Stimulated activated CD4-positive, alpha-beta T cell treated with anti-CD3 and anti-CD28 coated beads, Interleukin-12 subunit alpha, Interleukin-12 subunit beta, amount 100 ng/mL, for 48 hours (primary cell): ENCODE data around the gene PDE6C.

ENCODE experiments used
- DNase-seq, 3 donors: peaks; one replicate each; pipeline ENCODE4 v3.0.0-alpha.2; 2020; ENCODE audit warnings: low read depth in 2 of 3, low spot score in 1 of 3

PDE6C gene

DNA sequence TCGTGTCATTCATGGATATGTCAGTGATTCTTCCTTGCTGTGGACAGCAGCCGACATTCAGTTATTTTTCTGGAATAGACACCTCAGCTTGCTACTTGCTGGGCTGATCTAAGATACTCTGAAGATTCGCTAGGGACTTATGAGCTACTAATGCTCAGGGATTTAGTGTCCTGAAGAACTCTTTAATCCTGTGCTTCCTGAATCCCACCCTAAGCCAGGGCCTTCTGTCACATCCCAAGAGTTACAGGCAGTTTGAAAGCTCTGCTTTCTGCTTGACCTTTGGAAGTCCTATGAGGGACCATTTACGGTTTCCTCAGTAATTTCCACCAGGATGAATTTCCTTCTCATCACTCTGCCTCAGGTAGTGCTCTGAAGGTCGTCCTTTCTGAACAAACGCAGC, at the start of gene PDE6C:
Gene PDE6C (plus strand): TSS at position 227 of the 400 bp plus-strand sequence. CDS start 189 bp downstream, outside the sequence.
- no peak for DNase-seq

GRCh38 chr10:93565446-93565845, 46.9 kb upstream of the PDE6C start:
- DNase-seq, result no peak

DNA sequence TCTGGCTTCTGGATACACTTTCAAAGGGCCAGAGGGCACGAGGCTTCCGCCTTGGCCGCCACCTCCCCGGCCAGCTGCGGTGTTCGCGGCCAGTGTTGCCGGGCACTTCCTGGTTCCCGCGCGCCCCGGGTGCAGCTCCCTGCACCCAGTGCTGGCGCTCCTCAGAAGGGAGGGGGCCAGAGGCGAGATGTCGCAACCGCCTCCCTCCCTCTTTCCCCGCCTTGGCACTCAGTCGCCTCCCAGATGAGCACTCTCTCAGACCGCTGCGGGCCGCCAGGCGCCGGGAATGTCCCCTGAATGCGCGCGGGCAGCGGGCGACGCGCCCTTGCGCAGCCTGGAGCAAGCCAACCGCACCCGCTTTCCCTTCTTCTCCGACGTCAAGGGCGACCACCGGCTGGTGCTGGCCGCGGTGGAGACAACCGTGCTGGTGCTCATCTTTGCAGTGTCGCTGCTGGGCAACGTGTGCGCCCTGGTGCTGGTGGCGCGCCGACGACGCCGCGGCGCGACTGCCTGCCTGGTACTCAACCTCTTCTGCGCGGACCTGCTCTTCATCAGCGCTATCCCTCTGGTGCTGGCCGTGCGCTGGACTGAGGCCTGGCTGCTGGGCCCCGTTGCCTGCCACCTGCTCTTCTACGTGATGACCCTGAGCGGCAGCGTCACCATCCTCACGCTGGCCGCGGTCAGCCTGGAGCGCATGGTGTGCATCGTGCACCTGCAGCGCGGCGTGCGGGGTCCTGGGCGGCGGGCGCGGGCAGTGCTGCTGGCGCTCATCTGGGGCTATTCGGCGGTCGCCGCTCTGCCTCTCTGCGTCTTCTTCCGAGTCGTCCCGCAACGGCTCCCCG, 45.7 kb upstream of the PDE6C start, which contains the start of gene FFAR4:
Gene FFAR4 (plus strand): TSS at position 231 of the 842 bp plus-strand sequence. CDS start 56 bp downstream, at position 287.
- no peak for DNase-seq

DNA sequence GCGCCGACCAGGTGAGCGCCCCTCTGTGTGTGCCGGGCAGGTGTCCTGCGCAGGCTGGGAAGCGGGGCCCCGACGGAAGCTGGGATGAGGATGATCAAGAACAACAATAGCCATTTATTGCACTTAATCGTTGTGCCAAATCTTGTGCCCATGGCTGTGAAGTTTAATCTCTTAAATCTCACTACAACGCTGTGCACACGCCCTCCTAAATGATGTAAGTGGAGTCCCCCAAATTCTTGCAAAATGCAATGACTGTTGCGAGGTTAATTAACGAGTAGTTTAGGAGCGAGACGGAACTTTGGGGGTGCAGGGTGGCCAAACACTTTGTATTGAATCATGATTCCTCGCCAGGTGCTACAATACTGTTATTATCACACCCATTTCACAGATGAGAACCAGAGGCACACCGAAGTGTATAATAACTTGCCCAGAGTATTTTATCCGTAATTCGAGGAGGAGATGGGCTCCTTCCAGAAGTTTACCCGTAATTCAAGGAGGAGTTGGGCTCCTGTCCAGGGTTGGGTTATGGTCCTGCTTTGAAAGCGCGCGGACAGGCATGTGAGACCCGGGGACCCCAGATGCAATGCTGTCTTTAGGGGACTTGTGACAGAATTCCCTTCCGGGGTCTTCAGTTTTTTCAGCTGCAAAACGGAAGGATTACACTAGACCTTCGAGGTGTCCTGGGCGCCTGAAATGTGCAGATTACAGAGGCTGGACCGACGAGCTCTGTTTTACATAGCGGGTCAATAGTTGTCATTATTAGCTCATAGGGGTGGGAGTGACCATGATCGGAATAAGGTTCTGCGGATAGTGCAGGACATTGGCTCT, 44.8 kb upstream of the PDE6C start:
- no peak for DNase-seq

- DNase-seq, result no peak
These were observed 44.3 kb upstream of the PDE6C start for GRCh38 chr10:93568105-93568390.

GRCh38 chr10:93570383-93570782, 42.0 kb upstream of the PDE6C start:
- no peak for DNase-seq

- no peak for DNase-seq
These were observed 39.7 kb upstream of the PDE6C start for GRCh38 chr10:93572606-93573005.

DNA sequence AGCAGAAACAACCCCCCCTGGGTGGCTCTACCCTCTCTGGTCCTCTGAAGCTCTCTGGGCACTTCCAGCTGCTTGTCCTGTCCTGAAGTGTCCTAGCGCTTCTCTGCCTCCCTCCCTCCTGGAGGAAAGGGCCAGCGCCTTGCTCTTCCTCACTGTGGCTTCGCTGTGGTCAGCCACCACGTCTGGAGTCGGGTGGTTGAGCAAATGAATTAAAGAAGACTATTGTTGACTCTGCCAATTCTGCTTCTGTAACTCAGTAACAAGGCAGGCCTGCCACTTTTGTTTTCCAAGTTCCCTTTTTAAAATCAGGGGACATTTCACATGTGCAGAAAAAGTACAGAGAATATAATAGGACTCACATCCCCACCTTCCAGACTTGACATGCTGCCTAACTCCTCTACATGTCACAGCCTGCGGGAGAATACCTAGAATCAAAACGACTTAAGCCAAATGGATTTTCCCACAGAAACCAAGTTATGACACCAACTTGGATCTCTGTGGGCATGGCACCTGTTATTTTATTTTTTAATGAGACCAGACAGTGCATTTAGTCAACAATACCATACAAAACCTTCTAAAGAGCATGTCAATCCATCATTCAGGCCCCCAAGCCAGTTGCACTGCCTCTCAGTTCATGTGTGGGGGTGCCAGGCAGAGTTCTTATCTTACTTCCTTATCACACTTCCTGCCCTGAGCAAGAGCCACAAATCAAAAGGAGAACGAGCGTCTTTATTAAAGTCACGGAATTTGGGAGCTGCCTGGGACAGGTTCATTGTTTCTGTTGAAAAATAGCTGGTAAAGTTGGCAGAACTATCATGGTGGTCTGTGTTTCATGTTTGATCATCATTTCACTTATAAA, 39.1 kb upstream of the PDE6C start:
- no peak for DNase-seq

DNA sequence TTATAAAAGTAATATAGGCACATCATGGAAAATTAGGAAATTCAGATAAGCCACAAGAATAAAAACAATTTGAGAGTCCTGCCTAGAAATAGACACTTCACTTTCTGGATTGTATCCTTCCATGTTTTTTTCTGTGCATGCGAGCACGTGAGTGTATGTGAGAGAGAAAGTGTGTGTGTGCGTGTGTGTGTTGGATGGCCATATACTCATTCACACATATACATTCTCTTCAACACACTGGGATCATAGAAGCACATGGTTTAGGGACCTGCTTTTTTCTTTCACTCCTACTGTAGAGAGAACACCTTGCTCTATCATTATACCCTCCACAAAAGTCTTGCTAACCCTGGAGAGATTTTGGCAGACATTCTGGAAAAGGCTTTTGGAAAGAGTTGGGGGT, 38.4 kb upstream of the PDE6C start:
- no peak for DNase-seq

GRCh38 chr10:93576888-93577287, 35.4 kb upstream of the PDE6C start:
- DNase-seq, result no peak

DNA sequence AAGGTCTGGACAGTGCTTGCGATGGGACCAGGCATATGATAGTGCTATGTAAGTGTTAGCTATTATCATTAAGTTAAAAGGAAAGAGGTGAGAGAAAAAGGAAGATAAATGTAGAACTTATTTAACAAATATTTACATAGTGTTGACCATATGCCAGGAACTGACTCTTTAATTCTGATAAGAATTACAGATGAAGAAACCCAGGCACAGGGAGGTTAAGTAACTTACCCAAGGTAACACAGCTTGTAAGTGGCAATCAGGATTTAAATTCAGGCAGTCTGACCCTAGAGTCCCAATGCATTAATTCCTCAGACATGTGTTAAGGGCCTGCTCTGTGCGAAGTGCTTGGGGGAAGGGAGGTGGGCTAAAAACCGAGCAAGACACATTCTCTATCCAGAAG, 34.8 kb upstream of the PDE6C start:
- DNase-seq, result no peak

- DNase-seq, result no peak
These were observed 33.2 kb upstream of the PDE6C start for GRCh38 chr10:93579089-93579488.

DNA sequence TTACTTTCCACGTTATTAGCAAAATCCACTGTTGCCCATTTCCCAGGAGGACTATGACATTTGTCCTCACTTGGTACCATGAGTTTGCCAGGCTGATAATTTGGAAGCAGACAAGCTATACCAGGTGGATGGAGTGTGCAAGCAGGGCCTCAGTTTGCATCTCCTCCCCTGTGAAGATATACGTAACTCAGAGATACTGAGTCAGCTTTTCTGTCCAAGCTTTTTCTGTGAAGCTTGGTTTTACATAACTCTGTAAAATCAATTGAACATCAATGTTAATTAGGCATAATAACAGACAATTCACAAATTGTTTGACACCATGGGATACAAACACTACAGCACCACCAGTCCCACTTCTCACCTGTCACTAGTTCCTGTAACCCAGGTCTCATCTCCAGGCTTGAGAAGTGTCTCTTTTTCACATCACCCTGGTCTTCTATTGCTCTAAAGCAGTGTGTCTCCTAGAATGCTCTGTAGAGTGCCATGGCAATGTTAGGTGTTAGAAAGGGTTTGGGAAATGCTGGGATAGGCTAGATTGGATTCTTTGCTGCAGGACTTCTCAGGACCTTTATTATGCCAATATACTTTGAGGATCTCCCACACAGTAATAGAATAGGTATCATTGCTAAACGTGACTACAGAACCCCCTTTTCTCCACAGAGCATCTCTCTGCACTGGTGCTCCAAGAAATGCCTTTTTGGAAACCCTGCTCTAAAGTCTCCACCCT, 32.2 kb upstream of the PDE6C start:
- no peak for DNase-seq

DNA sequence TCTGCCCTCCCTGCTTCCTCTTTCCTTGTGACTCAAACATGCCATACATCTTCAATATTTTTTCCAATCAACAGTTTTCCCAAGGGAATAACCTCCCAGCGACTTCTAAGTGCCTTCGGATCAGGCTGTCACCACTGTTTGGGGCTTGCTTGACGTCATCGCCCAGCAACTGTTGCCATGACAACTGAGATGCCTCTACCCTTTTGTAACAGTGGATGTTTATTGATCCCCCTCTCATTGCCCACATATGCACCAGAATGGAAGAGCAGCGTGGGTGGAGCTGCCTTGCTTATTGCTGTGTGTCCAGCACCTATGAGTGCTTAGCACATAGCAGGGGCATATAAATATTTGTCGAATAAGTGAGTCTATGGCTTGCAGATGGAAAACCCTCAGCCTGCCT, 31.5 kb upstream of the PDE6C start:
- DNase-seq, result no peak

DNA sequence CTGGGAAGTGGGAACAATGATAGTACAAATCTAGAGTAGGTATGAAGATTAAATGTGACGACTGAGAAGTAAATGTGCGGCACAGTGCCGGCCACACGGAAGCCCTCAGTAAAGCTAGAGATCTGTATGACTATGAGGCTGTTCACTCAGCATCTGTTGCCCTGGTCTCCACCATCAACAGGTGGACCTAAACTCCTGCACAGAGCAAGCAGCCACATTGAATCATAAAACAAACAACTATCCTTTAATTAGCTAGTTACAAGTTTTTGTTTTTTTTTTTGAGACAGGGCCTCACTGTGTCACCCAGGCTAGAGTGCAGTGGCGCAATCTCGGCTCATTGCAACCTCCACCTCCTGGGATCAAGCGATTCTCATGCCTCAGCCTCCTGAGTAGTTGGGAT, 27.9 kb upstream of the PDE6C start:
- DNase-seq, result no peak

- no peak for DNase-seq
These were observed 22.4 kb upstream of the PDE6C start for GRCh38 chr10:93589648-93590562.

DNA sequence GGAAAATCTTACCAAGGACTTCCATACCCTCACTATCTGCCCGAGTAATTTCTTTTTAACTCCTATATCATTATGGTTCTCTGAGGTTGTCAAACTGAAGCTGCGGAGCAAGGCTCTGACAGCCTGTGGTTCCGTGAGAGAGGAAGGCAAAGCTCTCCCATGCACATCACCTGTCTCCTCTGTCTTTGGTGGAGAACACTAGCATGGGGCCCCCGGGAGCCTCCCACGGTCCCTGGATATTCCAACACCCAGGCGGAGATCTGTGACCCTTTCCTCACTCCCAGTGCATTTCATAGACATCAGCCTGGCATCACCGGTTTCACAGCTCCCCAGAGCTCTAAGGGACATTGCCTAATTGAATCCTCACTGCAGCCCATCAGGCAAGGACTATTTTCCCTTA, 21.7 kb upstream of the PDE6C start:
- no peak for DNase-seq

GRCh38 chr10:93591065-93591808, 21.1 kb upstream of the PDE6C start:
- DNase-seq, result no peak

DNA sequence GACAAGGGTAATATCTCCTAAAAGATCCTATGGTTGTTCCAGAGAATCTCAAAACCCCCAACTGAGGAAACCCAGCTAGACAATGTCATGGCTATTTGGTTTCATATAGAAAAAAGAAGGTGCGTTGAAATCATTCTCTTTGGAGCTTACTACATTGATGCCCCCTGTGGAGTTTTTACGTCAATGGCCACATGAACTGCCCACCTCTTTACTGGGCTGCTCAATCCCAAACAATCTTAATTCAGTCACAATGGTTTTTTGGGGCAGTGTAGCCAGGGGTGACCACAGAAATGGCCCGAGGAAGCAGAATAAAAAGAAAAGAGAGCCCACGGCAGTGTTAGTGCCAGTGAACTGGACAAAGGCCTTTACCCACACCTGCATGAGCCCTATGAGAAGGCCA, 19.1 kb upstream of the PDE6C start:
- no peak for DNase-seq
